ENCODE data around the gene HEMGN.
A peak's percentile ranks its signal among the peaks of the same experiment; 100 is the strongest.

HEMGN gene

DNA sequence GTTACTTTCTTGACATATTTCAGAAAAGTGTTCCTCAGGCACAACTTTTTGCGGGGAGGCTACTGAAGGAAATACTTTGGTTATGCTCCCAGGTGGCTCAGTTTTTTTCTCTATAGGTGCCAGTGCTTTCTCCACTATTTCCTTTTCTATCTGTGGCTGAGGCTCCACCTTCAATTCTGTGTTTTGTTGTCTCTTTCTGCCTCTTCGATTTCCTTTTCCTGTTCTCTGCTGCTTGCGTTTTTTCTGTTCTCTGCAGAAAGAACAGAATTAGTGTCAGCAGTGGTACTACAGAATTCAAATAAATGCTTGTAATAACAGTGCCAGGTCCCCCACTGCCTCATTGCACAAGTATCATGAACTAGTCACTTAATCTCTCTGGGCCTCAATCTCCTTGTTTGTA, 7.0 kb downstream of the HEMGN start:
- no peak for DNase-seq (ENCODE audit: low spot score)

- DNase-seq (ENCODE audit: low spot score) = no peak
Measured at GRCh38 chr9:97928986-97929604, 8.9 kb downstream of the HEMGN start.

DNA sequence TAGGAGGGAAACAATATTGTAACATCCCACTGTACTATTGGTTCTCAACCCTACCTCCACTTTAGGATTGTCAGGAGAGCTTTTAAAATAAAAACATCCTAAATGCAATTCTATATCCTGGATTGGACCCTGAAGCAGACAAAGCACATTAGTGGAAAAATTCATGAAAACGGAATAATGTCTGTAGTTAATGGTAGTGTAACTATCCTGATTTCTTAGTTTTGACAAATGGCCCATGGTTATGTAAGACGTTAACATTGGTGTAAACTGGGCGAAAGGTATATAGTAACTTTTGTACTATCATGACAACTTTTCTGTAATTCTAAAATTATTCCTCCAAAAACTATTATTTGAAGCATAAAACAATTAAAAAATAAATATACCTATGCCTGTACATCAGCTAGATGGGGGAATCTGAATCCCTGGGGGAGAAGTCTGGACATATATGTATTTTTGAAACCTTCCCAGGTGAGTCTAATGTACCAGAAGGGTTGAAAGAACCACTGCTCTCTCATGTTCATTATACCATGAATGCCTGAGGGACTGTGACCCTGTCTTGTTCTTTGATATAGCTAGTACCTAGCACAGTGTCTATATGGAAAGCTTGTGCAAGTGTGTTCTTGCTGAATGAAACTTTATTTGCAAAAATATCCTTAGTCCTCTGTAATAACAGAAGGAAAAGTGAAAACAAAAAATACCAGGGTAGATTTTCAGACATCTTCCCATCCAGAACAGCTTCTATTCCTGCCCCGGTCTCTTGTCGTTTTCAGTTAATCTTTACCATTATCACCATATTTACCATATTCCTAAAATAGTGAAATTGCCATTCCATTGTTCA, 12.3 kb downstream of the HEMGN start:
- DNase-seq (ENCODE audit: low spot score) = no peak

GRCh38 chr9:97924386-97924785, 13.6 kb downstream of the HEMGN start:
- DNase-seq (ENCODE audit: low spot score) = no peak

DNA sequence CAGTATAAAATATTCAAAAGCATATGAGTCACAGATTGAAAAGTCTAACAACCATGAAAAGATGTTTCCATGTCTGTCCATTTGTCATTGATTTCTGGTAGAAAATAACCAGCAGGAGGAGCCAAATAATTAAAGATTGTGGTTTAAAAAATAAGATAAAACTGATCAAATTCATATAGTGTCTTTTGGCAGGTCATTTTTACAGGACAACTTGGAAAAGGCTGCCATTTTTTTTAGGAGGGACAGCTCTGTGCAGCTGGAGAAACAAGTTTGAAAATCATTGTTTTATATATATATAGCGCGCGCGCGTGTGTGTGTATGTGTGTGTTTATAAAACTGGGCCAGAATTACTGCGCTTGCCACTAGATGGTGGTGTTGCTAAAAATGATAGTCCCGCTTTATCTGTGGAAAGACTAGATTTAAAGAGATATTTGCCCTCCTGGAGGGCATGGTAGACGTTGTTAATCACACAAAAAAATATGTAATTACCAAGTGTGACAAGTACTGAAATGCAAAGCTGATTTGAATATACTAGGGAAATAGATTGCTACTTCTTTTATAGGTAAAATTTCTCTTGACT, 14.4 kb downstream of the HEMGN start:
- DNase-seq (ENCODE audit: low spot score) = peak; percentile 91

GRCh38 chr9:97921959-97922724, 15.8 kb downstream of the HEMGN start, which contains the start of gene TRMO:
Gene TRMO, minus strand, starts transcription at chr9:97922500. Its CDS starts 7 bp downstream, at chr9:97922493.
- peak; percentile 98 for DNase-seq (ENCODE audit: low spot score)

- no peak for DNase-seq (ENCODE audit: low spot score)
Measured at GRCh38 chr9:97919217-97919813, 18.7 kb downstream of the HEMGN start.

GRCh38 chr9:97918611-97919010, 19.4 kb downstream of the HEMGN start:
- DNase-seq (ENCODE audit: low spot score) = no peak

DNA sequence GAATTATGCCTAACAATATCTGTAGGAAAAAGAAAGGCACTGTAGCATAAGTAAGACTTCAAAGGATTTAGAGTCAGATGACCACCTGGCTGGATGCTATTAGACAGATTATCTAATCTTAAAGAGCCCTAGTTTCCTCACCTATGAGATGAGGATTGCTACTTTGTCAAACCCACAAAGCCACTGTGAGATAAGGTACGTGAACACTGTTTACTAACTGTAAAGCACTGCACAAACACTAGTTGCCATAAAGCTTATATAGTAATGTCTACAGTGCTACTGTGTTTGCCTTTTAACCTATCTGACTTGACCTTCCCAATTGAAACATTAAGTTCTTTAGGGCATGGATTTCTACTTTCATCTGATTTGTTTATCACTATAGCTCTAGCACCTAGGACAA, 26.0 kb downstream of the HEMGN start:
- no peak for DNase-seq (ENCODE audit: low spot score)

- no peak for DNase-seq (ENCODE audit: low spot score)
Measured at GRCh38 chr9:97911528-97911927, 26.4 kb downstream of the HEMGN start.

DNA sequence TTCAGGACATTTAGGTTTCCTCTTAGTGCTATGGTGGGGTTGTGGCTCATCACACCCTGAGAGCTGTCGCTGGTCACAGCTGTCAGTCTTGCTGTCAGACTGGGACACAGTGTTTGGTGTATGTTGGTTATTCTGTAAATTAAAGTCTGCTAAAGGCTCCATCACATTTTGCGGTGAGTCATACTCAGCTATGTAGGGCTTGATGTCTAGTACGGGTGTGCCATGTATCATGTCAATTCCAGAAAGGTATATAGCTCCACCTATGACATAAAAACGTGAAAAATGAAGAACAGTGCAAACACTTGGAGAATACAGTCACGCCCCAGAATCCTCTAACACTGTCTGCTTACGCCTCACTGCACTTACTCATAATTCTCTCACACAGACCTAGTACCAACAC, 27.6 kb downstream of the HEMGN start:
- no peak for DNase-seq (ENCODE audit: low spot score)

DNA sequence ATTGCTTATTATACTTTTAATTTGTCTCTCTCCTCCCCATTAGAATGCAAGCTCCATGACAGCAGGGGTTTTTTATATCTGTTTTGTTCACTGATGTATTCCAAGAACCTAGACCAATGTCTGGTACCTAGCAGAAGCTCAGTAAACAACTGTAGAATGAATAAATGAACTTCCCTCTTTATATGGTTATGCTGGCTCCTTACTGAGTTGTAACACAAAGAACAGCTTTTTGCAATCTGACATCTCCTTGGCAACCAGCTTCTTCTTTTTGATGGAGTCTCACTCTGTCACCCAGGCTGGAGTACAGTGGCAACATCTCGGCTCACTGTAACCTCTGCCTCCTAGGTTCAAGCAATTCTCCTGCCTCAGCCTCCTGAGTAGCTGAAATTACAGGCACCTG, 29.3 kb downstream of the HEMGN start:
- no peak for DNase-seq (ENCODE audit: low spot score)

GRCh38 chr9:97907632-97908031, 30.3 kb downstream of the HEMGN start:
- DNase-seq (ENCODE audit: low spot score) = no peak

GRCh38 chr9:97907046-97907445, 30.9 kb downstream of the HEMGN start:
- no peak for DNase-seq (ENCODE audit: low spot score)

- DNase-seq (ENCODE audit: low spot score) = no peak
Measured at GRCh38 chr9:97906236-97906831, 31.6 kb downstream of the HEMGN start.

- no peak for DNase-seq (ENCODE audit: low spot score)
Measured at GRCh38 chr9:97905228-97905627, 32.7 kb downstream of the HEMGN start.

DNA sequence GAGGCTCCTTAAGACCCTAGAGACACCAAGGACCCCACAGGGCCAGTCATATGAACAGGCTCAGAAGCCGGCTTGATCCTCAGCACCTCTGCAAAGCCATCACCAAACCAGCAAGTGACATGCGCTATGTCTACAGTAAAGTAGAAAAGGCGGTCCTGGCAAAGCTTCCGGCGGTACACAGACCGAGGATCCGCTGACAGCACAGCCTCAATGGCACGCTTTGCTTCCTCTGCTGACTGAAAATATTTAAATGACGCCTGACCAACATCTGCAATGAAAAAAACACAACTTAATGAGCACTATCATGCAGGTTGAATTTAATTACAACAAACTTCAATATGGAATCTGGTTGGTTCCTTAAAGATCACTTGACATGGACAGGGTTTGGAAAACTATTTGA, 33.2 kb downstream of the HEMGN start:
- DNase-seq (ENCODE audit: low spot score) = no peak

GRCh38 chr9:97903177-97903576, 34.8 kb downstream of the HEMGN start:
- DNase-seq (ENCODE audit: low spot score) = no peak

GRCh38 chr9:97900738-97901565, 37.0 kb downstream of the HEMGN start:
- peak; percentile 77 for DNase-seq (ENCODE audit: low spot score)

DNA sequence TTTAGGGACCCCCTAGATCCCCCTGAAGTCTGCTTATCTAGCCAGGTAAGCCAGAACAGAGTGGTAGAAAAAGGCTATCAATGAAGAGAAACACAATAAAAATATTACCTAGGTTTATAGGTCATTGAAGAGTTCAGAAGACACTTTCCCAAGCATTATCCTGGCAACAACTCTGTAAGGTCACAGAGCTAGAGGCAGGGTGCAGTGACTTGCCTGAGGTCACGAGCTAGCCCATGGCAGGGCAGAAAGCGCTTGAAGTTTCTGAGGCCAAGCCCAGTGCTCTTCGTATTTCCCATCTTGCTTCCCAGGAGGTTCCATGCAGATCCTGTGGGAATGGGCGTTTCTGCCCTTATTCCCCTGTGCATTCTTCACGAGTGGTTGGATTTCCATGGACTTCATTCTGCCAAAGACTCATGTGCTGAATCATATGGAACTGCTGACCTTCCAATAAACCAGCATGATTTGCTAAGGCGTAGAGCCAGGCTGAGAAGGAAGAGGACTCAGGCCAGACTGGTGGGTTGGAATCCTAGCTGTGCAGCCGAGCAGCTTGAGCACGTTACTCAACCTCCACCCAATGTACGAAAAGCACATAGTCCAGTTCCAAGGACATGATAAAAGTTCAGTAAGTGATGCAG, 37.8 kb downstream of the HEMGN start:
- DNase-seq (ENCODE audit: low spot score) = no peak

All from cerebellar cortex (tissue), 1 donor.